ENCODE measurements around the gene LMF2. TPM values are rescaled to one million over a fixed set of nuclear protein-coding genes. Genes with fewer than 3 reads are reported as not detected.

LMF2 gene
- polyA plus RNA-seq, 1 donor (not counting 4 experiments of a cell fraction or from before 2014, with no cell fraction given) = 13.2 TPM

GRCh38 chr22:50502096-50502495, 5.4 kb downstream of the LMF2 start:
- no peaks in the 10 kb centered on the region for H3K27me3 ChIP-seq (ENCODE audit: control insufficient read depth, extremely low read depth, insufficient read depth, low read length)
- no peak overlapping the region for H3K9ac ChIP-seq (ENCODE audit: control insufficient read depth, extremely low read depth, insufficient read depth, low read length)
- H2AFZ ChIP-seq (ENCODE audit: control insufficient read depth, low read length) = no peak overlapping the region
- no peaks in the 10 kb centered on the region for H3K9me1 ChIP-seq (ENCODE audit: control insufficient read depth, extremely low read depth, insufficient read depth, low read length)
- DNase-seq (ENCODE audit: low read depth, low spot score) = no peak
- H3K4me3 ChIP-seq (ENCODE audit: control insufficient read depth in 2 of 3, extremely low read depth in 1 of 3, insufficient read depth in 2 of 3, low read depth in 1 of 3, low read length in 3 of 3) = no peak overlapping the region
- no peaks in the 10 kb centered on the region for H3K9me3 ChIP-seq (ENCODE audit: control insufficient read depth, low read depth, low read length)
- no peak overlapping the region for H3K27ac ChIP-seq (ENCODE audit: control insufficient read depth, insufficient read depth, low read length)
- FAIRE-seq = no peak
- peaks cover 11% of the 10 kb centered on the region for H3K79me2 ChIP-seq (ENCODE audit: control insufficient read depth, insufficient read depth, low read length)
- no peak for TF ChIP-seq EZH2 (IDR thresholded peaks at IDR 0.05; ENCODE audit: low read length)
- no peak for TF ChIP-seq CTCF (optimal IDR thresholded peaks at IDR 0.05 in 1 of 3, IDR thresholded peaks at IDR 0.05 in 1 of 3, conservative IDR thresholded peaks at IDR 0.05 in 1 of 3; ENCODE audit: extremely low read depth in 1 of 3, insufficient read depth in 2 of 3, low read length in 3 of 3)
- H3K4me1 ChIP-seq (ENCODE audit: control insufficient read depth, extremely low read depth, insufficient read depth, low read length) = peaks cover 12% of the 10 kb centered on the region
- dilution Hi-C loops (cut with MboI; ENCODE audit: extremely low pct_ligation_motif_present, low sequenced_read_pairs) = no loop called here
- H4K20me1 ChIP-seq (ENCODE audit: control insufficient read depth, extremely low read depth, insufficient read depth, low read length) = no peaks in the 10 kb centered on the region
- H3K36me3 ChIP-seq (ENCODE audit: control insufficient read depth in 2 of 2, extremely low read depth in 1 of 2, insufficient read depth in 2 of 2, low read length in 2 of 2) = peaks cover 6 to 17% of the 10 kb centered on the region in 2 experiments
- no peak overlapping the region for H3K4me2 ChIP-seq (ENCODE audit: control insufficient read depth, extremely low read depth, insufficient read depth, low read depth, low read length)

GRCh38 chr22:50500452-50500851, 7.0 kb downstream of the LMF2 start:
- H3K27ac ChIP-seq (ENCODE audit: control insufficient read depth, insufficient read depth, low read length) = no peak overlapping the region

More at GRCh38 chr22:50500452-50500851, 7.0 kb downstream of the LMF2 start:
- H3K4me1 ChIP-seq (ENCODE audit: control insufficient read depth, extremely low read depth, insufficient read depth, low read length) = peaks cover 12% of the 10 kb centered on the region
- H4K20me1 ChIP-seq (ENCODE audit: control insufficient read depth, extremely low read depth, insufficient read depth, low read length) = no peaks in the 10 kb centered on the region
- peaks cover 6 to 13% of the 10 kb centered on the region in 2 experiments for H3K36me3 ChIP-seq (ENCODE audit: control insufficient read depth in 2 of 2, extremely low read depth in 1 of 2, insufficient read depth in 2 of 2, low read length in 2 of 2)
- no peaks in the 10 kb centered on the region for H3K79me2 ChIP-seq (ENCODE audit: control insufficient read depth, insufficient read depth, low read length)
- no peaks in the 10 kb centered on the region for H3K27me3 ChIP-seq (ENCODE audit: control insufficient read depth, extremely low read depth, insufficient read depth, low read length)
- FAIRE-seq = no peak
- TF ChIP-seq EZH2 (IDR thresholded peaks at IDR 0.05; ENCODE audit: low read length) = no peak
- no peak for TF ChIP-seq CTCF (optimal IDR thresholded peaks at IDR 0.05 in 1 of 3, IDR thresholded peaks at IDR 0.05 in 1 of 3, conservative IDR thresholded peaks at IDR 0.05 in 1 of 3; ENCODE audit: extremely low read depth in 1 of 3, insufficient read depth in 2 of 3, low read length in 3 of 3)
- H3K9me3 ChIP-seq (ENCODE audit: control insufficient read depth, low read depth, low read length) = no peaks in the 10 kb centered on the region
- H3K9ac ChIP-seq (ENCODE audit: control insufficient read depth, extremely low read depth, insufficient read depth, low read length) = no peak overlapping the region
- no peak for DNase-seq (ENCODE audit: low read depth, low spot score)
- no peak overlapping the region for H3K4me2 ChIP-seq (ENCODE audit: control insufficient read depth, extremely low read depth, insufficient read depth, low read depth, low read length)
- H2AFZ ChIP-seq (ENCODE audit: control insufficient read depth, low read length) = no peak overlapping the region
- no peak overlapping the region for H3K4me3 ChIP-seq (ENCODE audit: control insufficient read depth in 2 of 3, extremely low read depth in 1 of 3, insufficient read depth in 2 of 3, low read depth in 1 of 3, low read length in 3 of 3)
- dilution Hi-C loops (cut with MboI; ENCODE audit: extremely low pct_ligation_motif_present, low sequenced_read_pairs) = no loop called here
- H3K9me1 ChIP-seq (ENCODE audit: control insufficient read depth, extremely low read depth, insufficient read depth, low read length) = no peaks in the 10 kb centered on the region

Data from keratinocyte (primary cell).